ENCODE measurements around the gene CCL3.

CCL3 gene

GRCh38 chr17:36131931-36132330 is 42.0 kb upstream of the CCL3 start:
- TF ChIP-seq CTCF (IDR thresholded peaks at IDR 0.05; ENCODE audit: extremely low read depth, insufficient read depth, missing control alignments), result no peak
- peak; percentile 22 for DNase-seq (ENCODE audit: low spot score)
- in situ Hi-C loops (cut with MboI; ENCODE audit: low pct_unique_long_range_greater_than_20kb, low sequenced_read_pairs, unreplicated experiment), result no loop called here

GRCh38 chr17:36131421-36131820 is 41.5 kb upstream of the CCL3 start:
- no peak for TF ChIP-seq CTCF (IDR thresholded peaks at IDR 0.05; ENCODE audit: extremely low read depth, insufficient read depth, missing control alignments)
- DNase-seq (ENCODE audit: low spot score), result no peak
- in situ Hi-C loops (cut with MboI; ENCODE audit: low pct_unique_long_range_greater_than_20kb, low sequenced_read_pairs, unreplicated experiment), result no loop called here

DNA sequence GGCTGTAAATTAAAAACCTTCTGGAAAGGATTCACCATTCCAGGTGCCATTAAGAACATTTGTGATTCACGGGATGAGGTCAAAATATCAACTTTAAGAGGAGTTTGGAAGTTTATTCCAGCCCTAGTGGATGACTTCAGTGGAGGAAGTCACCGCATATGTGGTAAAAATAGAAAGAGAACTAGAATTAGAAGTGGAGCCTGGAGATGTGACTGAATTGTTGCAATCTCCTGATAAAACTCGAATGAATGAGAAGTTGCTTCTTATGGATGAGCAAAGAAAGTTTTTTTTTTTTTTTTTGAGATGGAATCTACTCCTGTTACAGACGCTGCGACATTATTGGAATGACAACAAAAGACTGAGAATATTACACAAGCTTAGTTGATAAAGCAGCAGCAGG is 40.4 kb upstream of the CCL3 start:
- no peak for DNase-seq (ENCODE audit: low spot score)
- in situ Hi-C loops (cut with MboI; ENCODE audit: low pct_unique_long_range_greater_than_20kb, low sequenced_read_pairs, unreplicated experiment), result no loop called here
- TF ChIP-seq CTCF (IDR thresholded peaks at IDR 0.05; ENCODE audit: extremely low read depth, insufficient read depth, missing control alignments), result no peak

DNA sequence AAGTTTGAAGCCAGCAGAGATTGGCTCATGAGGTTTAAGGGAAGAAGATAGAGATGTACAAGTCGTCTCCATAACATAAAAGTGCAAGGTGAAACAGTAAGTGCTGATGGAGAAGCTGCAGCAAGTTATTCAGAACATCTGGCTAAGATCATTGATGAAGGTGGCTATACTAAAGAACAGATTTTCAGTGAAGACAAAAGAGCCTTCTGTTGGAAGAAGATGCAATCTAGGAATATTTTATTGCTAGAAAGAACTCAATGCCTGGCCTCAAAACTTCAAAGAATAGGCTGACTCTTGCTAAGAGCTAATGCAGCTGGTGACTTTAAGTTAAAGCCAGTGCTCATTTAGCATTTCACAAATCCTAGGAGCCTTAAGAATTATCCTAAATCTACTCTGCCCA is 39.7 kb upstream of the CCL3 start:
- DNase-seq (ENCODE audit: low spot score), result no peak
- in situ Hi-C loops (cut with MboI; ENCODE audit: low pct_unique_long_range_greater_than_20kb, low sequenced_read_pairs, unreplicated experiment), result no loop called here
- no peak for TF ChIP-seq CTCF (IDR thresholded peaks at IDR 0.05; ENCODE audit: extremely low read depth, insufficient read depth, missing control alignments)

GRCh38 chr17:36128411-36128978 is 38.6 kb upstream of the CCL3 start:
- TF ChIP-seq CTCF (IDR thresholded peaks at IDR 0.05; ENCODE audit: extremely low read depth, insufficient read depth, missing control alignments), result no peak
- DNase-seq (ENCODE audit: low spot score), result no peak
- in situ Hi-C loops (cut with MboI; ENCODE audit: low pct_unique_long_range_greater_than_20kb, low sequenced_read_pairs, unreplicated experiment), result no loop called here

DNA sequence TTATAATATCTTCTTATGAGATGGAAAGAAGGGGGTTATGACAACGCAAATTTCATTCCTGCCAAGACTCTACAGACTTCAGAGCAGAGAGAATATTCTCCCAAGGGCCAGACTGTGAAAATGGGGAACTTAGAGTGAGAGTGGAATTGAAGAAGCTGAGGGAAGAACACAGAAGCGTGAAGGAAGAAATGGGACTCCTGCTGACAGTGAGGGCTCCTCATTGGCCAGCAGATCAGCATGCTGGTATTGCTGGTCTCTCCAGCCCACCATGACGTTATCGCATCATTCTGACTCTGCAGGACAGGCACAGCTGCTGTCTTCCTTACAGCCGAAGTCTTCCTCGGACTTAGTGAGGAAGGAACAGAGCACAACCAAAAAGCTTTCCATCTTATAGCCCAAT is 38.0 kb upstream of the CCL3 start:
- TF ChIP-seq CTCF (IDR thresholded peaks at IDR 0.05; ENCODE audit: extremely low read depth, insufficient read depth, missing control alignments), result no peak
- in situ Hi-C loops (cut with MboI; ENCODE audit: low pct_unique_long_range_greater_than_20kb, low sequenced_read_pairs, unreplicated experiment), result no loop called here
- DNase-seq (ENCODE audit: low spot score), result no peak

All from GM13977 (cell line).